IMR-90 (cell line): ENCODE data around the gene ANKRD13A. TPM values are rescaled to one million over a fixed set of nuclear protein-coding genes. Genes with fewer than 3 reads are reported as not detected.

ENCODE experiments used
- ATAC-seq: fragments of 200-7000 bp; cut with Tn5 transposase; 2 replicates; pipeline ENCODE4 v1.9.1; 2020; ENCODE audit warnings: low read depth, mild to moderate bottlenecking, moderate library complexity
- BruUV-seq: library from RNA; stranded (reverse); fragments of 400-500 nt; replicated peaks from 2 replicates; lab custom pipeline; 2021; lab: Mats Ljungman, UMichigan
- CTCF ChIA-PET: fragments of 300-600 bp; formaldehyde crosslinking; extraction: SDS; loops from one replicate; lab custom pipeline; 2021; ENCODE audit warnings: antibody characterized with exemption; lab: Yijun Ruan, JAX
- POLR2A ChIA-PET: fragments of 300-600 bp; sonication (Branson Sonifier 250); formaldehyde crosslinking; loops from one replicate; lab custom pipeline; 2022; ENCODE audit warnings: antibody characterized with exemption; ENCODE audit not compliant: unreplicated experiment; lab: Charles Lee
- DNase-seq: peaks from one replicate; pipeline ENCODE4 v3.0.0; 2013
- H2AFZ ChIP-seq: replicated peaks from 2 replicates; pipeline ENCODE3; 2013; ENCODE audit warnings: low read length, mild to moderate bottlenecking; ENCODE audit not compliant: poor library complexity
- H2AK5ac ChIP-seq: 2 replicates; pipeline ENCODE4 v1.6.1; 2013; ENCODE audit warnings: low read depth, low read length, inconsistent platforms
- H2AK9ac ChIP-seq: replicated peaks from 2 replicates; pipeline ENCODE3; 2013; ENCODE audit warnings: mild to moderate bottlenecking, low read depth, low read length, moderate library complexity; ENCODE audit not compliant: poor library complexity
- H2BK120ac ChIP-seq: 2 replicates; pipeline ENCODE4 v1.6.1; 2013; ENCODE audit warnings: low read depth, low read length, inconsistent platforms
- H2BK15ac ChIP-seq: 3 replicates; pipeline ENCODE4 v1.6.1; 2013; ENCODE audit warnings: low read depth, low read length, inconsistent platforms
- H2BK20ac ChIP-seq: 2 replicates; pipeline ENCODE4 v1.6.1; 2013; ENCODE audit warnings: low read depth, mild to moderate bottlenecking, inconsistent platforms, low read length, moderate library complexity
- H2BK5ac ChIP-seq: 2 replicates; pipeline ENCODE4 v1.6.1; 2013; ENCODE audit warnings: mild to moderate bottlenecking, low read depth, low read length, inconsistent platforms; ENCODE audit not compliant: poor library complexity, severe bottlenecking
- H3K14ac ChIP-seq: replicated peaks from 2 replicates; pipeline ENCODE4 v1.6.1; 2013; ENCODE audit warnings: low read depth, low read length, inconsistent platforms
- H3K18ac ChIP-seq: 2 replicates; pipeline ENCODE4 v1.6.1; 2013; ENCODE audit warnings: low read depth, low read length, control low read depth
- H3K23ac ChIP-seq: 2 replicates; pipeline ENCODE4 v1.6.1; 2013; ENCODE audit warnings: low read depth, low read length, inconsistent platforms
- H3K27ac ChIP-seq: 2 replicates; pipeline ENCODE4 v1.5.1; 2013; ENCODE audit warnings: mild to moderate bottlenecking, control low read depth, low read length; ENCODE audit not compliant: insufficient read depth
- H3K27me3 ChIP-seq: 2 replicates; pipeline ENCODE4 v1.6.1; 2013; ENCODE audit warnings: low read length; ENCODE audit not compliant: control insufficient read depth, insufficient read depth
- H3K36me3 ChIP-seq: 2 replicates; pipeline ENCODE4 v1.6.1; 2013; ENCODE audit warnings: low read length, mixed read lengths; ENCODE audit not compliant: control insufficient read depth, insufficient read depth
- H3K4ac ChIP-seq: 2 replicates; pipeline ENCODE4 v1.6.1; 2013; ENCODE audit warnings: low read depth, low read length, inconsistent platforms
- H3K4me1 ChIP-seq: 2 replicates; pipeline ENCODE4 v1.6.1; 2013; ENCODE audit warnings: low read length, mixed read lengths; ENCODE audit not compliant: control insufficient read depth, insufficient read depth
- H3K4me2 ChIP-seq: 2 replicates; pipeline ENCODE4 v1.6.1; 2013; ENCODE audit warnings: low read depth, mild to moderate bottlenecking, control low read depth, low read length, moderate library complexity
- H3K4me3 ChIP-seq: 2 replicates; pipeline ENCODE4 v1.5.1; 2013; ENCODE audit warnings: low read depth, mild to moderate bottlenecking, control low read depth, low read length, moderate library complexity; ENCODE audit not compliant: insufficient read depth
- H3K56ac ChIP-seq: 2 replicates; pipeline ENCODE4 v1.6.1; 2013; ENCODE audit warnings: low read length, inconsistent platforms; ENCODE audit not compliant: insufficient read depth; ENCODE audit errors: extremely low read depth
- H3K79me1 ChIP-seq, 2 experiments: 2 replicates each; pipeline ENCODE4 v1.6.1; 2013; ENCODE audit warnings: low read length in 2 of 2, inconsistent platforms in 1 of 2, low read depth in 1 of 2
- H3K9ac ChIP-seq: 2 replicates; pipeline ENCODE4 v1.6.1; 2013; ENCODE audit warnings: low read depth, low read length, control low read depth
- H3K9me1 ChIP-seq: 2 replicates; pipeline ENCODE4 v1.6.1; 2013; ENCODE audit warnings: low read length, inconsistent platforms; ENCODE audit not compliant: insufficient read depth
- H3K9me3 ChIP-seq: 2 replicates; pipeline ENCODE4 v1.6.1; 2013; ENCODE audit warnings: low read length; ENCODE audit not compliant: control insufficient read depth, insufficient read depth
- H4K20me1 ChIP-seq: 2 replicates; pipeline ENCODE4 v1.6.1; 2013; ENCODE audit warnings: low read length, inconsistent platforms; ENCODE audit not compliant: insufficient read depth
- H4K5ac ChIP-seq: 2 replicates; pipeline ENCODE4 v1.6.1; 2013; ENCODE audit warnings: mild to moderate bottlenecking, low read depth, low read length, control low read depth
- H4K8ac ChIP-seq, 2 experiments: 2 replicates each; pipeline ENCODE4 v1.6.1; 2013; ENCODE audit warnings: low read depth in 2 of 2, low read length in 2 of 2, control low read depth in 1 of 2, inconsistent platforms in 1 of 2
- H4K91ac ChIP-seq: 2 replicates; pipeline ENCODE4 v1.6.1; 2013; ENCODE audit warnings: low read depth, low read length, inconsistent platforms; ENCODE audit not compliant: insufficient read depth
- CHD1 ChIP-seq: IDR thresholded peaks from 2 replicates; pipeline ENCODE4 v1.6.1; 2012; ENCODE audit warnings: low read depth, low read length, improper control_type of control experiment
- CTCF ChIP-seq: conservative IDR thresholded peaks from 2 replicates; pipeline ENCODE4 v1.5.1; 2012; ENCODE audit warnings: mild to moderate bottlenecking, low read depth, low read length, improper control_type of control experiment
- FOS ChIP-seq: fragments of 150-350 bp; IDR thresholded peaks from 2 replicates; pipeline ENCODE4 v1.6.1; 2016; ENCODE audit warnings: low read depth, low read length
- MAZ ChIP-seq: IDR thresholded peaks from 2 replicates; pipeline ENCODE4 v1.6.1; 2012; ENCODE audit warnings: low read depth, mild to moderate bottlenecking, low read length, improper control_type of control experiment, moderate library complexity, borderline replicate concordance
- MXI1 ChIP-seq: IDR thresholded peaks from 2 replicates; pipeline ENCODE4 v1.6.1; 2012; ENCODE audit warnings: low read depth, mild to moderate bottlenecking, low read length, moderate library complexity, borderline replicate concordance
- NFE2L2 ChIP-seq: fragments of 150-350 bp; IDR thresholded peaks from 2 replicates; pipeline ENCODE4 v1.6.1; 2016; ENCODE audit warnings: low read depth, mild to moderate bottlenecking, low read length
- POLR2A ChIP-seq: IDR thresholded peaks from 2 replicates; pipeline ENCODE4 v1.6.1; 2012; ENCODE audit warnings: mild to moderate bottlenecking, low read depth, low read length
- RAD21 ChIP-seq: IDR thresholded peaks from 2 replicates; pipeline ENCODE4 v1.6.1; 2012; ENCODE audit warnings: low read length, improper control_type of control experiment
- SMC3 ChIP-seq: fragments of 150-350 bp; IDR thresholded peaks from 2 replicates; pipeline ENCODE4 v1.6.1; 2016; ENCODE audit warnings: low read depth, mild to moderate bottlenecking, antibody characterized with exemption, low read length, moderate library complexity
- USF2 ChIP-seq: fragments of 150-350 bp; IDR thresholded peaks from 2 replicates; pipeline ENCODE4 v1.6.1; 2017; ENCODE audit warnings: mild to moderate bottlenecking, antibody characterized with exemption, low read length, low read depth
- WGBS, 2 experiments: methylation state at CpG; one replicate each; pipeline versions ENCODE4 v1.1.5 to v1.1.7; 2013; ENCODE audit warnings: missing lambda C conversion rate in 2 of 2; ENCODE audit not compliant: insufficient read length in 1 of 2; ENCODE audit errors: extremely low coverage in 2 of 2; 5-methylcytosine and 5-hydroxymethylcytosine counted together
- dilution Hi-C: fragments of 300-500 bp; cut with HindIII; formaldehyde crosslinking; loops from one replicate; pipeline ENCODE4 v1.14.3; 2018; ENCODE audit warnings: low sequenced_read_pairs; ENCODE audit not compliant: unreplicated experiment
- in situ Hi-C: fragments of 300-500 bp; cut with MboI; formaldehyde crosslinking; loops from 3 replicates; pipeline ENCODE4 v1.14.3; 2019; ENCODE audit warnings: low sequenced_read_pairs, inconsistent platforms, mixed read lengths
- intact Hi-C: fragments of 100-400 bp; cut with micrococcal nuclease; formaldehyde crosslinking; loops from 2 replicates; pipeline ENCODE4 v1.10.0; 2022
- polyA plus RNA-seq, 3 experiments: library from polyadenylated mRNA; depleted of rRNA; stranded (reverse); fragments of >200 nt; gene quantifications; 2 replicates each; pipeline ENCODE4 v1.2.3, GENCODE V29; 2012; ENCODE audit warnings: low replicate concordance in 1 of 3
- total RNA-seq: library from RNA; depleted of rRNA; stranded (reverse); fragments of >200 nt; gene quantifications from 2 replicates; pipeline ENCODE4 v1.2.3, GENCODE V29; 2012

Gene ANKRD13A
- total and polyA plus RNA-seq, 2 of the 4 experiments (the other 2 are of a cell fraction) = 299 to 449 TPM

DNA sequence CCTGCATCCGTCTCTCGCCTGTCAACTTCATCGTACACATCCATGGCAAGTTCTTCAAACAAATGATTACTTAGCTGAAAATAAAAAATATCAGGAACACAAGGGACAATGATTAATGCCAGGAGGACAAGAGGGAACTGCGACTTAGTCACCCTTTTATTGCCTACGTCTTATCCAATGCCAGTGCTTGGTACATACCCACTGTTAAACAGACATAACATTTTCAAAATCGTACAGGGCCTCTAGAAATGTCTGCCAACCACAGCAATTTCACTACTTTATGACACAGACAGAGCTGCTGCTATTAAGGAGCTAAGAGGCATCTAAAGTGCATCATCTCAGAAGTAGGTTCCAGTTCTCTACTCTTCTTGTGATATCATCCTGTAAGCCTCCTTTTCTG, 37.6 kb upstream of the ANKRD13A start:
- Histone ChIP-seq H3K4me1 (0 out of 2 replicates have a peak, but pooled peaks cover 1% of the 10 kb centered on the region), H3K4ac (no peak overlapping the region), H4K91ac (no peak overlapping the region), H2AK5ac (no peak overlapping the region), H3K56ac (no peak overlapping the region), H4K5ac (no peak overlapping the region), H2AFZ (no peak overlapping the region), H4K20me1 (no peaks in the 10 kb centered on the region), H4K8ac (no peak overlapping the region), H2BK15ac (no peak overlapping the region), H3K18ac (no peak overlapping the region), H3K27me3 (no peaks in the 10 kb centered on the region), H3K9ac (no peak overlapping the region), H3K4me2 (no peak overlapping the region), H3K36me3 (peaks cover 36% of the 10 kb centered on the region), H3K27ac (no peak overlapping the region), H3K23ac (no peak overlapping the region; the same call in 1 of the 2 replicates), H3K79me1 (peaks cover 9 to 33% of the 10 kb centered on the region in 2 experiments; a peak in 3 of 4 replicates), H2BK120ac (no peak overlapping the region), H3K9me1 (peaks cover 6% of the 10 kb centered on the region), H2BK5ac (no peak overlapping the region), H3K14ac (no peak overlapping the region), H3K9me3 (no peaks in the 10 kb centered on the region), H2BK20ac (no peak overlapping the region), H3K4me3 (no peak overlapping the region), H2AK9ac (no peak overlapping the region)
- POLR2A ChIA-PET = no interaction called here
- dilution Hi-C loops = no loop called here
- 80% methylated on average over 5 of the region's 6 CpGs; no CpG with 5 or more reads in 1 of the 2 experiments for WGBS, 2 experiments
- no peak for TF ChIP-seq USF2
- TF ChIP-seq CHD1 = no peak
- TF ChIP-seq RAD21 = no peak
- no peak for TF ChIP-seq SMC3
- TF ChIP-seq CTCF = no peak
- TF ChIP-seq POLR2A = no peak
- no peak for TF ChIP-seq FOS
- TF ChIP-seq MXI1 = no peak
- no peak for TF ChIP-seq MAZ
- no peak for TF ChIP-seq NFE2L2
- intact Hi-C loops = no loop called here
- BruUV-seq = no TSS peak
- CTCF ChIA-PET = interaction anchor here (1.5 kb wide), 1 partner anchor 8 kb away, joined by 3 read pairs; no protein-coding TSS in a partner anchor
- in situ Hi-C loops = no loop called here
- DNase-seq (no peak), ATAC-seq (no peak)
